ENCODE measurements around the gene ACOX2. TPM values are rescaled to one million over a fixed set of nuclear protein-coding genes. Genes with fewer than 3 reads are reported as not detected.

The ACOX2 gene
- total and polyA plus RNA-seq, 4 donors = 5.3 to 24.4 (median 11.6) TPM

- no peak overlapping the region for H3K9ac ChIP-seq (ENCODE audit: insufficient read depth in 1 of 2, low read length in 2 of 2)
- H3K27me3 ChIP-seq (ENCODE audit: control insufficient read depth in 3 of 3, insufficient read depth in 3 of 3, low read length in 2 of 3) = no peaks in the 10 kb centered on the region
- peak overlapping the region in 1 of 2 donors; percentile 27 for H3K27ac ChIP-seq (ENCODE audit: low read depth in 1 of 2, low read length in 1 of 2)
- no peak overlapping the region for H3K4me3 ChIP-seq
- peaks cover 0 to 4% (median 0%) of the 10 kb centered on the region in 5 donors for H3K4me1 ChIP-seq (ENCODE audit: control insufficient read depth in 5 of 5, insufficient read depth in 5 of 5, low read length in 5 of 5)
- no peak for DNase-seq
- no peaks in the 10 kb centered on the region for H3K9me3 ChIP-seq (ENCODE audit: control insufficient read depth in 4 of 4, insufficient read depth in 3 of 4, low read length in 3 of 4)
- no peak for ATAC-seq (ENCODE audit: insufficient read depth, low FRiP score)
- 60 to 70% methylated on average over 7 of the region's 7 CpGs for WGBS, 2 donors
- no peaks in the 10 kb centered on the region for H3K36me3 ChIP-seq (ENCODE audit: control insufficient read depth in 4 of 4, insufficient read depth in 4 of 4, low read length in 4 of 4)
- TF ChIP-seq CTCF (IDR thresholded peaks at IDR 0.05; ENCODE audit: control extremely low read depth, extremely low read depth) = no peak
These were observed 52.8 kb downstream of the ACOX2 start for GRCh38 chr3:58484045-58484721.

GRCh38 chr3:58482917-58483636 lies 53.9 kb downstream of the ACOX2 start:
- DNase-seq (peak in 1 of 3 donors; percentile 24), ATAC-seq (ENCODE audit: insufficient read depth, low FRiP score) (no peak)
- 60 to 71% methylated on average over 8 of the region's 8 CpGs for WGBS, 2 donors
- no peak overlapping the region for H3K4me3 ChIP-seq
- H3K9ac ChIP-seq (ENCODE audit: insufficient read depth in 1 of 2, low read length in 2 of 2) = no peak overlapping the region
- no peak for TF ChIP-seq CTCF (IDR thresholded peaks at IDR 0.05; ENCODE audit: control extremely low read depth, extremely low read depth)
- no peaks in the 10 kb centered on the region for H3K9me3 ChIP-seq (ENCODE audit: control insufficient read depth in 4 of 4, insufficient read depth in 3 of 4, low read length in 3 of 4)
- H3K36me3 ChIP-seq (ENCODE audit: control insufficient read depth in 4 of 4, insufficient read depth in 4 of 4, low read length in 4 of 4) = no peaks in the 10 kb centered on the region
- no peaks in the 10 kb centered on the region for H3K27me3 ChIP-seq (ENCODE audit: control insufficient read depth in 3 of 3, insufficient read depth in 3 of 3, low read length in 2 of 3)
- peaks cover 0 to 4% (median 0%) of the 10 kb centered on the region in 5 donors for H3K4me1 ChIP-seq (ENCODE audit: control insufficient read depth in 5 of 5, insufficient read depth in 5 of 5, low read length in 5 of 5)
- H3K27ac ChIP-seq (ENCODE audit: low read depth in 1 of 2, low read length in 1 of 2) = no peak overlapping the region

- no peak overlapping the region for H3K9ac ChIP-seq (ENCODE audit: insufficient read depth in 1 of 2, low read length in 2 of 2)
- DNase-seq = no peak
- no peaks in the 10 kb centered on the region for H3K27me3 ChIP-seq (ENCODE audit: control insufficient read depth in 3 of 3, insufficient read depth in 3 of 3, low read length in 2 of 3)
- no peaks in the 10 kb centered on the region for H3K9me3 ChIP-seq (ENCODE audit: control insufficient read depth in 4 of 4, insufficient read depth in 3 of 4, low read length in 3 of 4)
- no peak for ATAC-seq (ENCODE audit: insufficient read depth, low FRiP score)
- TF ChIP-seq CTCF (IDR thresholded peaks at IDR 0.05; ENCODE audit: control extremely low read depth, extremely low read depth) = no peak
- no peaks in the 10 kb centered on the region for H3K36me3 ChIP-seq (ENCODE audit: control insufficient read depth in 4 of 4, insufficient read depth in 4 of 4, low read length in 4 of 4)
- no peak overlapping the region for H3K27ac ChIP-seq (ENCODE audit: low read depth in 1 of 2, low read length in 1 of 2)
- H3K4me3 ChIP-seq = no peak overlapping the region
- no peaks in the 10 kb centered on the region for H3K4me1 ChIP-seq (ENCODE audit: control insufficient read depth in 5 of 5, insufficient read depth in 5 of 5, low read length in 5 of 5)
- 93 to 100% methylated on average over 2 of the region's 2 CpGs for WGBS, 2 donors
These were observed 56.7 kb downstream of the ACOX2 start for GRCh38 chr3:58480309-58480708.
